Ramos (cell line): ENCODE data around the gene TMTC3.
"Not testable (repeated sequence)": the region's sequence is repeated elsewhere in the genome, so short reads cannot be mapped to it uniquely, and the experiment has no call there.

ENCODE experiments used
- in situ Hi-C: fragments of 300-500 bp; cut with MboI; formaldehyde crosslinking; loops from one replicate; pipeline ENCODE4 v1.14.3; 2022; ENCODE audit warnings: low sequenced_read_pairs; ENCODE audit not compliant: unreplicated experiment

Gene TMTC3

GRCh38 chr12:88141774-88142609 is at the start of gene TMTC3, which contains the start of gene CEP290:
TMTC3 (plus strand) TSS chr12:88142307; CDS start chr12:88148316, 6,009 bp downstream.
CEP290 (minus strand) TSS chr12:88142088; CDS start chr12:88141307, 781 bp downstream.
- in situ Hi-C loops, result no loop called here

GRCh38 chr12:88092771-88093170 is 49.3 kb upstream of the TMTC3 start:
- in situ Hi-C loops, result no loop called here

GRCh38 chr12:88093573-88093972 is 48.5 kb upstream of the TMTC3 start:
- in situ Hi-C loops, result no loop called here

GRCh38 chr12:88108021-88108420 is 34.1 kb upstream of the TMTC3 start:
- in situ Hi-C loops, result no loop called here

- in situ Hi-C loops, result no loop called here
These were observed 30.9 kb upstream of the TMTC3 start for GRCh38 chr12:88111074-88111652.

GRCh38 chr12:88113871-88114270 is 28.2 kb upstream of the TMTC3 start:
- in situ Hi-C loops, result no loop called here

- in situ Hi-C loops, result no loop called here
These were observed 19.4 kb upstream of the TMTC3 start for GRCh38 chr12:88122666-88123065.

- in situ Hi-C loops, result no loop called here
These were observed 15.0 kb upstream of the TMTC3 start for GRCh38 chr12:88127099-88127498.

GRCh38 chr12:88127855-88128254 is 14.3 kb upstream of the TMTC3 start:
- in situ Hi-C loops, result no loop called here

- in situ Hi-C loops, result no loop called here
These were observed 9.7 kb upstream of the TMTC3 start for GRCh38 chr12:88132392-88132791.

- in situ Hi-C loops, result not testable (repeated sequence)
These were observed 8.9 kb upstream of the TMTC3 start for GRCh38 chr12:88133181-88133580.

- in situ Hi-C loops, result not testable (repeated sequence)
These were observed 2.4 kb upstream of the TMTC3 start for GRCh38 chr12:88139711-88140110.

- in situ Hi-C loops, result no loop called here
These were observed 708 bp upstream of the TMTC3 start for GRCh38 chr12:88141425-88141773.

- in situ Hi-C loops, result no loop called here
These were observed 494 bp downstream of the TMTC3 start for GRCh38 chr12:88142610-88142991.

- in situ Hi-C loops, result no loop called here
These were observed 1.9 kb downstream of the TMTC3 start for GRCh38 chr12:88144037-88144436.

- in situ Hi-C loops, result no loop called here
These were observed 2.7 kb downstream of the TMTC3 start for GRCh38 chr12:88144546-88145468.

- in situ Hi-C loops, result no loop called here
These were observed 3.7 kb downstream of the TMTC3 start for GRCh38 chr12:88145567-88146505.

- in situ Hi-C loops, result no loop called here
These were observed 8.0 kb downstream of the TMTC3 start for GRCh38 chr12:88150063-88150462.

GRCh38 chr12:88153959-88154358 is 11.9 kb downstream of the TMTC3 start:
- in situ Hi-C loops, result no loop called here
